Hepatocyte (in vitro differentiated cells): ENCODE measurements around the gene DEFB113. TPM values are rescaled to one million over a fixed set of nuclear protein-coding genes. Genes with fewer than 3 reads are reported as not detected.
A peak's percentile ranks its signal among the peaks of the same experiment; 100 is the strongest.

Experiments used
- DNase-seq: peaks from one replicate; pipeline ENCODE4 v3.0.0-alpha.2; 2016; ENCODE audit warnings: low spot score
- H2AFZ ChIP-seq: fragments of 200-600 bp; sonication (generic); 2 replicates; pipeline ENCODE4 v1.6.0; 2016; ENCODE audit warnings: antibody characterized with exemption, mild to moderate bottlenecking
- H3K27ac ChIP-seq: fragments of 200-600 bp; sonication (generic); 2 replicates; pipeline ENCODE4 v1.5.1; 2016; ENCODE audit warnings: mild to moderate bottlenecking
- H3K27me3 ChIP-seq: fragments of 200-600 bp; sonication (generic); 2 replicates; pipeline ENCODE4 v1.6.1; 2016
- H3K36me3 ChIP-seq: fragments of 200-600 bp; sonication (generic); replicated peaks from 2 replicates; pipeline ENCODE4 v1.5.1; 2016; ENCODE audit warnings: low read depth; ENCODE audit not compliant: insufficient read depth
- H3K4me1 ChIP-seq: fragments of 200-600 bp; sonication (generic); 2 replicates; pipeline ENCODE4 v1.5.1; 2016; ENCODE audit warnings: mild to moderate bottlenecking, moderate library complexity; ENCODE audit not compliant: insufficient read depth
- H3K4me2 ChIP-seq: fragments of 200-600 bp; sonication (generic); 2 replicates; pipeline ENCODE4 v1.6.0; 2016
- H3K4me3 ChIP-seq: fragments of 200-600 bp; sonication (generic); 2 replicates; pipeline ENCODE4 v1.5.1; 2016; ENCODE audit warnings: mild to moderate bottlenecking
- H3K79me2 ChIP-seq: fragments of 200-600 bp; sonication (generic); 2 replicates; pipeline ENCODE4 v1.6.0; 2017; ENCODE audit warnings: mild to moderate bottlenecking
- H3K9me2 ChIP-seq: fragments of 200-600 bp; sonication (generic); replicated peaks from 2 replicates; pipeline ENCODE4 v1.6.0; 2017; ENCODE audit warnings: mild to moderate bottlenecking; ENCODE audit not compliant: insufficient read depth
- H3K9me3 ChIP-seq: fragments of 200-600 bp; sonication (generic); 2 replicates; pipeline ENCODE4 v1.5.1; 2016; ENCODE audit warnings: low read depth, mild to moderate bottlenecking
- H4K20me1 ChIP-seq: fragments of 200-600 bp; sonication (generic); 2 replicates; pipeline ENCODE4 v1.6.0; 2016; ENCODE audit warnings: mild to moderate bottlenecking; ENCODE audit not compliant: insufficient read depth, poor library complexity, severe bottlenecking
- CTCF ChIP-seq: fragments of 200-600 bp; sonication (generic); IDR thresholded peaks from 2 replicates; pipeline ENCODE4 v1.5.1; 2016; ENCODE audit warnings: antibody characterized with exemption, mild to moderate bottlenecking; ENCODE audit not compliant: poor library complexity
- EZH2 ChIP-seq: fragments of 200-600 bp; sonication (generic); IDR thresholded peaks from 2 replicates; pipeline ENCODE4 v1.6.1; 2016; ENCODE audit warnings: antibody characterized with exemption, mild to moderate bottlenecking, borderline replicate concordance
- EZH2phosphoT487 ChIP-seq: fragments of 200-600 bp; sonication (generic); IDR thresholded peaks from one replicate; pipeline ENCODE4 v1.6.1; 2018; ENCODE audit warnings: antibody characterized with exemption, mild to moderate bottlenecking, low read depth, moderate library complexity; ENCODE audit not compliant: unreplicated experiment, severe bottlenecking
- WGBS: methylation state at CpG from one replicate; pipeline ENCODE4 v1.1.6; 2016; ENCODE audit warnings: low lambda C conversion rate; ENCODE audit errors: missing lambda C conversion rate; 5-methylcytosine and 5-hydroxymethylcytosine counted together
- polyA plus RNA-seq: library from polyadenylated mRNA; unstranded; fragments of >200 nt; fragmentation: Nextera tagmentation; extraction: Ambion mirVana; gene quantifications from 2 replicates; pipeline ENCODE4 v1.2.1, GENCODE V29; 2016
- total RNA-seq: library from RNA; depleted of rRNA; stranded (reverse); fragments of >200 nt; gene quantifications from 2 replicates; pipeline ENCODE4 v1.2.3, GENCODE V29; 2014

The DEFB113 gene
- total and polyA plus RNA-seq, 2 experiments from 2014 or later: not detected

- Histone ChIP-seq H3K79me2 (no peaks in the 10 kb centered on the region), H2AFZ (no peak overlapping the region), H3K4me3 (no peak overlapping the region), H3K4me1 (no peaks in the 10 kb centered on the region), H3K4me2 (no peak overlapping the region), H4K20me1 (no peaks in the 10 kb centered on the region), H3K27ac (no peak overlapping the region), H3K9me2 (no peaks in the 10 kb centered on the region), H3K9me3 (no peaks in the 10 kb centered on the region), H3K36me3 (no peaks in the 10 kb centered on the region), H3K27me3 (no peaks in the 10 kb centered on the region)
- TF ChIP-seq EZH2phosphoT487 (no peak), EZH2 (no peak), CTCF (no peak)
- no peak for DNase-seq
Observed at GRCh38 chr6:49955847-49956246, 13.6 kb downstream of the DEFB113 start.

- no peak overlapping the region for H3K4me2 ChIP-seq
- no peaks in the 10 kb centered on the region for H3K9me2 ChIP-seq
- no peaks in the 10 kb centered on the region for H4K20me1 ChIP-seq
- H3K9me3 ChIP-seq: no peaks in the 10 kb centered on the region
- H3K4me1 ChIP-seq: no peaks in the 10 kb centered on the region
- no peaks in the 10 kb centered on the region for H3K36me3 ChIP-seq
- no peaks in the 10 kb centered on the region for H3K79me2 ChIP-seq
- WGBS: 76% methylated on average over 2 of the region's 2 CpGs
- TF ChIP-seq CTCF (no peak), EZH2phosphoT487 (no peak), EZH2 (no peak)
- no peak overlapping the region for H2AFZ ChIP-seq
- no peaks in the 10 kb centered on the region for H3K27me3 ChIP-seq
- no peak overlapping the region for H3K27ac ChIP-seq
- no peak overlapping the region for H3K4me3 ChIP-seq
- DNase-seq: no peak
Observed at GRCh38 chr6:49951926-49952325, 17.5 kb downstream of the DEFB113 start.

- DNase-seq: no peak
- Histone ChIP-seq H3K4me1 (no peaks in the 10 kb centered on the region), H3K36me3 (no peaks in the 10 kb centered on the region), H2AFZ (peak overlapping the region; percentile 22), H3K4me2 (peak overlapping the region; percentile 66), H3K4me3 (no peak overlapping the region), H4K20me1 (no peaks in the 10 kb centered on the region), H3K9me2 (no peaks in the 10 kb centered on the region), H3K27me3 (no peaks in the 10 kb centered on the region), H3K79me2 (no peaks in the 10 kb centered on the region), H3K27ac (no peak overlapping the region), H3K9me3 (no peaks in the 10 kb centered on the region)
- WGBS: 87% methylated on average over 2 of the region's 2 CpGs
- TF ChIP-seq EZH2phosphoT487 (no peak), CTCF (no peak), EZH2 (no peak)
Observed at GRCh38 chr6:49950415-49950751, 19.0 kb downstream of the DEFB113 start.

GRCh38 chr6:49949062-49949461 is 20.4 kb downstream of the DEFB113 start:
- H3K9me3 ChIP-seq: no peaks in the 10 kb centered on the region
- H3K4me2 ChIP-seq: peak overlapping the region; percentile 66
- H3K79me2 ChIP-seq: no peaks in the 10 kb centered on the region
- H3K4me3 ChIP-seq: no peak overlapping the region
- no peaks in the 10 kb centered on the region for H4K20me1 ChIP-seq
- no peak for DNase-seq
- H2AFZ ChIP-seq: no peak overlapping the region
- no peaks in the 10 kb centered on the region for H3K4me1 ChIP-seq
- WGBS: 78% methylated on average over 4 of the region's 4 CpGs
- H3K27me3 ChIP-seq: no peaks in the 10 kb centered on the region
- TF ChIP-seq EZH2phosphoT487 (no peak), CTCF (no peak), EZH2 (no peak)
- H3K36me3 ChIP-seq: no peaks in the 10 kb centered on the region
- no peaks in the 10 kb centered on the region for H3K9me2 ChIP-seq
- no peak overlapping the region for H3K27ac ChIP-seq
